ENCODE measurements around the gene HDAC4.

The HDAC4 gene

GRCh38 chr2:239387811-239388210, 13.0 kb downstream of the HDAC4 start:
- DNase-seq (ENCODE audit: low read depth) = no peak
- no peak overlapping the region for H3K4me3 ChIP-seq (ENCODE audit: low read depth, low read length)
- TF ChIP-seq, protein P1, sequence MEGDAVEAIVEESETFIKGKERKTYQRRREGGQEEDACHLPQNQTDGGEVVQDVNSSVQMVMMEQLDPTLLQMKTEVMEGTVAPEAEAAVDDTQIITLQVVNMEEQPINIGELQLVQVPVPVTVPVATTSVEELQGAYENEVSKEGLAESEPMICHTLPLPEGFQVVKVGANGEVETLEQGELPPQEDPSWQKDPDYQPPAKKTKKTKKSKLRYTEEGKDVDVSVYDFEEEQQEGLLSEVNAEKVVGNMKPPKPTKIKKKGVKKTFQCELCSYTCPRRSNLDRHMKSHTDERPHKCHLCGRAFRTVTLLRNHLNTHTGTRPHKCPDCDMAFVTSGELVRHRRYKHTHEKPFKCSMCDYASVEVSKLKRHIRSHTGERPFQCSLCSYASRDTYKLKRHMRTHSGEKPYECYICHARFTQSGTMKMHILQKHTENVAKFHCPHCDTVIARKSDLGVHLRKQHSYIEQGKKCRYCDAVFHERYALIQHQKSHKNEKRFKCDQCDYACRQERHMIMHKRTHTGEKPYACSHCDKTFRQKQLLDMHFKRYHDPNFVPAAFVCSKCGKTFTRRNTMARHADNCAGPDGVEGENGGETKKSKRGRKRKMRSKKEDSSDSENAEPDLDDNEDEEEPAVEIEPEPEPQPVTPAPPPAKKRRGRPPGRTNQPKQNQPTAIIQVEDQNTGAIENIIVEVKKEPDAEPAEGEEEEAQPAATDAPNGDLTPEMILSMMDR (conservative IDR thresholded peaks at IDR 0.05; ENCODE audit: low read depth, low read length) = no peak

DNA sequence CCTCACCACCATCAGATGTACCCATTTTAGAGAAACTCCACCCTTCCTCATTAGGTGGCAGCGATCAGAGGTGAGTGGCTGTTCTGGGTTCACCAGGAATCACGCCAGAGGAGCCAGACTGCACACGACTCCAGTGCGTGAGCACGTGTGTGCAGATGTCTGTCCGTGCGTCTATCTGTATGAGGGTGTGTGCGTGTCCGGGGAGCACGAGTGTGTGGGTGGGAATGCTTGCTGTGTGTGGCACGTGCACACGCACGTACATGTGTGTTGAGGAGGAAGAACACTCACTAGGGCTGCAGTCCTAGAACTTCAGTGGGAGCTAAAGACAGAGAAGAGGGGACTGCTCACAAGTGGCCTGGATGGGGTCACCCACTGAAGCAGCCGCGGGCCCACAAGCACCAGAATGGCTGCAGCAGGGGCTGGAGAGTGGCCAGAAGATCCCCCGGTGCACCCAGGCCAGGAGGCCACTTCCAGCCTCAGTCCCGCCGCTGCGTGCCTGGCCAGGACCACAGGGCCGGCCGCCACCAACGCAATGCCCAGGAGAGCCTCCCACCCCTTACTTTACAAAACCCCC, 13.9 kb downstream of the HDAC4 start:
- H3K4me3 ChIP-seq (ENCODE audit: low read depth, low read length) = no peak overlapping the region
- no peak for DNase-seq (ENCODE audit: low read depth)
- TF ChIP-seq, protein P1 (conservative IDR thresholded peaks at IDR 0.05; ENCODE audit: low read depth, low read length) = no peak

- no peak overlapping the region for H3K4me3 ChIP-seq (ENCODE audit: low read depth, low read length)
- DNase-seq (ENCODE audit: low read depth) = no peak
- TF ChIP-seq, protein P1 (conservative IDR thresholded peaks at IDR 0.05; ENCODE audit: low read depth, low read length) = no peak
Measured at GRCh38 chr2:239386001-239386670, 14.7 kb downstream of the HDAC4 start.

- TF ChIP-seq, protein P1 (conservative IDR thresholded peaks at IDR 0.05; ENCODE audit: low read depth, low read length) = no peak
- H3K4me3 ChIP-seq (ENCODE audit: low read depth, low read length) = no peak overlapping the region
- no peak for DNase-seq (ENCODE audit: low read depth)
Measured at GRCh38 chr2:239385096-239386000, 15.5 kb downstream of the HDAC4 start.

DNA sequence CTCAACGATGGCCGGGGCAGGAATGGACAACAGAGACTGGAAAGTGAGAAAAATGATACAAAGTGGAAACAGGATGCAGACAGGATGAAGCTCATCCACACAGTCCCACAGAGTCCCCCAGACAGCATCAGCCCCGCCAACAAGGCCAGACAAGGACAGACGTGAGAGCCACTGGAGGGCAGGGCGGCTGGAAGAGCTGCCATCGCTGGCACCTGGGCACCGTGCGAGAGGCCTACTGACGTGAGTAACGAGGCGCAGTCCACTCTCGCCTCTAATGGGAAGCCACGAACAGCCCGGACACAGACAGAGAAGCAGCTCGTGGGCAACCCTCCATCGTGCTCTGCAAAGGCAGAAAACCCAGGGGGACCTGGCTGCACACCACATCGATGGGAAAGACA, 17.1 kb downstream of the HDAC4 start:
- TF ChIP-seq, protein P1 (conservative IDR thresholded peaks at IDR 0.05; ENCODE audit: low read depth, low read length) = no peak
- DNase-seq (ENCODE audit: low read depth) = no peak
- H3K4me3 ChIP-seq (ENCODE audit: low read depth, low read length) = no peak overlapping the region

- DNase-seq (ENCODE audit: low read depth) = no peak
Measured at GRCh38 chr2:239383036-239383758, 17.6 kb downstream of the HDAC4 start.

More at GRCh38 chr2:239383036-239383758, 17.6 kb downstream of the HDAC4 start:
- TF ChIP-seq, protein P1 (conservative IDR thresholded peaks at IDR 0.05; ENCODE audit: low read depth, low read length) = no peak
- H3K4me3 ChIP-seq (ENCODE audit: low read depth, low read length) = no peak overlapping the region

Measured in choroid plexus epithelial cell (primary cell).